ENCODE data around the gene CFAP410.

The CFAP410 gene

GRCh38 chr21:44332965-44333364 lies 6.2 kb downstream of the CFAP410 start:
- in situ Hi-C loops (cut with HindIII; ENCODE audit: low sequenced_read_pairs): no loop called here

GRCh38 chr21:44332383-44332782 lies 6.8 kb downstream of the CFAP410 start:
- in situ Hi-C loops (cut with HindIII; ENCODE audit: low sequenced_read_pairs): no loop called here

- in situ Hi-C loops (cut with HindIII; ENCODE audit: low sequenced_read_pairs): no loop called here
Observed at GRCh38 chr21:44331650-44332307, 7.4 kb downstream of the CFAP410 start.

- in situ Hi-C loops (cut with HindIII; ENCODE audit: low sequenced_read_pairs): no loop called here
Observed at GRCh38 chr21:44331209-44331608, 8.0 kb downstream of the CFAP410 start.

GRCh38 chr21:44330698-44331097 lies 8.5 kb downstream of the CFAP410 start:
- in situ Hi-C loops (cut with HindIII; ENCODE audit: low sequenced_read_pairs): no loop called here

GRCh38 chr21:44329971-44330681 lies 9.1 kb downstream of the CFAP410 start:
- in situ Hi-C loops (cut with HindIII; ENCODE audit: low sequenced_read_pairs): no loop called here

- in situ Hi-C loops (cut with HindIII; ENCODE audit: low sequenced_read_pairs): no loop called here
Observed at GRCh38 chr21:44329086-44329889, 9.9 kb downstream of the CFAP410 start.

GRCh38 chr21:44328242-44328895 lies 10.8 kb downstream of the CFAP410 start:
- in situ Hi-C loops (cut with HindIII; ENCODE audit: low sequenced_read_pairs): no loop called here

GRCh38 chr21:44327603-44327974 lies 11.6 kb downstream of the CFAP410 start:
- in situ Hi-C loops (cut with HindIII; ENCODE audit: low sequenced_read_pairs): no loop called here

GRCh38 chr21:44326716-44327602 lies 12.2 kb downstream of the CFAP410 start:
- in situ Hi-C loops (cut with HindIII; ENCODE audit: low sequenced_read_pairs): no loop called here

GRCh38 chr21:44326272-44326647 lies 12.9 kb downstream of the CFAP410 start:
- in situ Hi-C loops (cut with HindIII; ENCODE audit: low sequenced_read_pairs): no loop called here

- in situ Hi-C loops (cut with HindIII; ENCODE audit: low sequenced_read_pairs): no loop called here
Observed at GRCh38 chr21:44325386-44326271, 13.6 kb downstream of the CFAP410 start.

GRCh38 chr21:44324854-44325107 lies 14.4 kb downstream of the CFAP410 start:
- in situ Hi-C loops (cut with HindIII; ENCODE audit: low sequenced_read_pairs): no loop called here

- in situ Hi-C loops (cut with HindIII; ENCODE audit: low sequenced_read_pairs): no loop called here
Observed at GRCh38 chr21:44324106-44324853, 14.9 kb downstream of the CFAP410 start.

- in situ Hi-C loops (cut with HindIII; ENCODE audit: low sequenced_read_pairs): no loop called here
Observed at GRCh38 chr21:44323591-44323990, 15.6 kb downstream of the CFAP410 start.

- in situ Hi-C loops (cut with HindIII; ENCODE audit: low sequenced_read_pairs): no loop called here
Observed at GRCh38 chr21:44322621-44323325, 16.4 kb downstream of the CFAP410 start.

GRCh38 chr21:44321846-44322450 lies 17.2 kb downstream of the CFAP410 start:
- in situ Hi-C loops (cut with HindIII; ENCODE audit: low sequenced_read_pairs): no loop called here

GRCh38 chr21:44320847-44321246 lies 18.3 kb downstream of the CFAP410 start:
- in situ Hi-C loops (cut with HindIII; ENCODE audit: low sequenced_read_pairs): no loop called here
